AG04450 (cell line): ENCODE measurements around the gene COL23A1. TPM values are rescaled to one million over a fixed set of nuclear protein-coding genes. Genes with fewer than 3 reads are reported as not detected.

Experiments
- CTCF ChIA-PET: fragments of 300-600, 350-600 bp; formaldehyde crosslinking; extraction: SDS; loops from one replicate; lab custom pipeline; 2022; ENCODE audit warnings: antibody characterized with exemption, inconsistent platforms; lab: Charles Lee
- POLR2A ChIA-PET: fragments of 350-600 bp; formaldehyde crosslinking; extraction: SDS; loops from one replicate; lab custom pipeline; 2021; ENCODE audit warnings: antibody characterized with exemption, inconsistent platforms; lab: Yijun Ruan, JAX
- DNase-seq: peaks from one replicate; pipeline ENCODE4 v3.0.0-alpha.2; 2011; ENCODE audit warnings: low read depth, low spot score
- H3K27ac ChIP-seq: one replicate; pipeline ENCODE4 v1.5.1; 2012; ENCODE audit warnings: low read depth, low read length, control low read depth
- H3K27me3 ChIP-seq: one replicate; pipeline ENCODE4 v1.6.0; 2012; ENCODE audit warnings: low read length; ENCODE audit not compliant: control insufficient read depth, insufficient read depth
- H3K4me3 ChIP-seq: 2 replicates; pipeline ENCODE4 v1.5.1; 2011; ENCODE audit warnings: mild to moderate bottlenecking, low read depth, low read length, control low read depth
- H3K9me3 ChIP-seq: 2 replicates; pipeline ENCODE4 v1.5.1; 2012; ENCODE audit warnings: low read length; ENCODE audit not compliant: control insufficient read depth, insufficient read depth
- CTCF ChIP-seq: IDR thresholded peaks from 2 replicates; pipeline ENCODE4 v1.5.1; 2011; ENCODE audit warnings: low read depth, low read length, control low read depth, inconsistent platforms
- polyA plus RNA-seq: library from polyadenylated mRNA; depleted of rRNA; stranded (reverse); fragments of >200 nt; gene quantifications from 2 replicates; pipeline ENCODE4 v1.2.3, GENCODE V29; 2011

Gene COL23A1
- polyA plus RNA-seq, 1 experiment, result not detected

- no peak overlapping the region for H3K27ac ChIP-seq
- no peaks in the 10 kb centered on the region for H3K27me3 ChIP-seq
- peaks cover 33% of the 10 kb centered on the region for H3K9me3 ChIP-seq
- POLR2A ChIA-PET, result no interaction called here
- DNase-seq, result no peak
- TF ChIP-seq CTCF, result no peak
- H3K4me3 ChIP-seq, result no peak overlapping the region
- CTCF ChIA-PET, result no interaction called here
These were observed 193.1 kb downstream of the COL23A1 start for GRCh38 chr5:178396796-178397720.

- CTCF ChIA-PET, result no interaction called here
- POLR2A ChIA-PET, result no interaction called here
- peaks cover 26% of the 10 kb centered on the region for H3K9me3 ChIP-seq
- DNase-seq, result no peak
- no peaks in the 10 kb centered on the region for H3K27me3 ChIP-seq
- no peak overlapping the region for H3K4me3 ChIP-seq
- TF ChIP-seq CTCF, result no peak
- H3K27ac ChIP-seq, result no peak overlapping the region
These were observed 196.1 kb downstream of the COL23A1 start for GRCh38 chr5:178394074-178394473.

- CTCF ChIA-PET, result no interaction called here
- Histone ChIP-seq H3K27me3 (no peaks in the 10 kb centered on the region), H3K9me3 (peaks cover 22% of the 10 kb centered on the region), H3K27ac (no peak overlapping the region), H3K4me3 (no peak overlapping the region)
- no peak for DNase-seq
- POLR2A ChIA-PET, result no interaction called here
- TF ChIP-seq CTCF, result no peak
These were observed 197.2 kb downstream of the COL23A1 start for GRCh38 chr5:178392931-178393394.

- no peak for DNase-seq
- no peak for TF ChIP-seq CTCF
- Histone ChIP-seq H3K27ac (no peak overlapping the region), H3K9me3 (peaks cover 20% of the 10 kb centered on the region), H3K4me3 (no peak overlapping the region), H3K27me3 (no peaks in the 10 kb centered on the region)
- ChIA-PET CTCF (no interaction called here), POLR2A (no interaction called here)
These were observed 197.8 kb downstream of the COL23A1 start for GRCh38 chr5:178392386-178392785.

GRCh38 chr5:178391480-178391879 lies 198.7 kb downstream of the COL23A1 start:
- H3K27me3 ChIP-seq, result no peaks in the 10 kb centered on the region
- no peak for TF ChIP-seq CTCF
- H3K9me3 ChIP-seq, result peaks cover 17% of the 10 kb centered on the region
- no peak for DNase-seq
- no peak overlapping the region for H3K27ac ChIP-seq
- ChIA-PET CTCF (interaction anchor here (0.6 kb wide), 1 partner anchor 148 kb away, joined by 7 read pairs; no protein-coding TSS in a partner anchor), POLR2A (no interaction called here)
- no peak overlapping the region for H3K4me3 ChIP-seq
